ENCODE results near the gene CLIC4.
"Not testable (repeated sequence)": the region's sequence is repeated elsewhere in the genome, so short reads cannot be mapped to it uniquely, and the experiment has no call there.

The CLIC4 gene

DNA sequence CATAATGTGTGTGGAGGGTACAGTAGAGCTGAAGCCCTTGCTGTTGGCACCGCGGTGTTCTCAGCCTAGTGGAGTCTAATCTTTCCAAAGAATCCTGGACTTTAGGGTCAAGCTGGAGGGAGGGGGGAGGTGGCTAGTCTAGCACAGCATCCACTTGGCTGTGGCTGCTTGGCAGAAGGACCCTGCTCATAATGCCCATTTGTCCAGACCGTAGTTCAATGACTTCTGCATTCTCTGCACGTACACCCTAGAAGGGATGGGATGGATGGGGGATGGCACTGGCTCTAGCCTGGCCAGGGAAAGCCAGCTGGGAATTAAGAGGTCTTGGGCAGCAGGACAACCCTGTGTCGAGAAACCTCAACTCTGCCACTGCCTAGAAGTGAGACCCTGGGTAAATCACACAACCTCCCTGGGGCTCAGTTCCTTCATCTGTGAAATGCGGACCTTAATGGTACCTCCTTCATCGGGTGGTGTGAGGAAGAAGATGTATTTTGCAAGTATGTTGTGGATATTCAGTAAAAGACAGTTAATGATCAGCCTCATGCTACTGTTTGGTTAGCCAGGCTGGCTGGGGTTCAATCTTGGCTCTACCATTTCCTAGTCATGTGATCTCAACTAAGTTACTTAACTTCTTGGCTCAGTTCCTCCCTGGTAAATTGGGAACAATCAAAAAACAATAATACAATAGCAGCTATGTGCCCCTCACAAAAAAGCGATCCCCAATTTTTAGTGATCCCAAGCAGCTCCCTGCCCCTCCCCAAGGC, 27.2 kb upstream of the CLIC4 start:
- in situ Hi-C loops (cut with HindIII; ENCODE audit: low sequenced_read_pairs): no loop called here

GRCh38 chr1:24720152-24720551, 25.1 kb upstream of the CLIC4 start:
- in situ Hi-C loops (cut with HindIII; ENCODE audit: low sequenced_read_pairs): no loop called here

GRCh38 chr1:24721533-24721932, 23.7 kb upstream of the CLIC4 start:
- in situ Hi-C loops (cut with HindIII; ENCODE audit: low sequenced_read_pairs): no loop called here

DNA sequence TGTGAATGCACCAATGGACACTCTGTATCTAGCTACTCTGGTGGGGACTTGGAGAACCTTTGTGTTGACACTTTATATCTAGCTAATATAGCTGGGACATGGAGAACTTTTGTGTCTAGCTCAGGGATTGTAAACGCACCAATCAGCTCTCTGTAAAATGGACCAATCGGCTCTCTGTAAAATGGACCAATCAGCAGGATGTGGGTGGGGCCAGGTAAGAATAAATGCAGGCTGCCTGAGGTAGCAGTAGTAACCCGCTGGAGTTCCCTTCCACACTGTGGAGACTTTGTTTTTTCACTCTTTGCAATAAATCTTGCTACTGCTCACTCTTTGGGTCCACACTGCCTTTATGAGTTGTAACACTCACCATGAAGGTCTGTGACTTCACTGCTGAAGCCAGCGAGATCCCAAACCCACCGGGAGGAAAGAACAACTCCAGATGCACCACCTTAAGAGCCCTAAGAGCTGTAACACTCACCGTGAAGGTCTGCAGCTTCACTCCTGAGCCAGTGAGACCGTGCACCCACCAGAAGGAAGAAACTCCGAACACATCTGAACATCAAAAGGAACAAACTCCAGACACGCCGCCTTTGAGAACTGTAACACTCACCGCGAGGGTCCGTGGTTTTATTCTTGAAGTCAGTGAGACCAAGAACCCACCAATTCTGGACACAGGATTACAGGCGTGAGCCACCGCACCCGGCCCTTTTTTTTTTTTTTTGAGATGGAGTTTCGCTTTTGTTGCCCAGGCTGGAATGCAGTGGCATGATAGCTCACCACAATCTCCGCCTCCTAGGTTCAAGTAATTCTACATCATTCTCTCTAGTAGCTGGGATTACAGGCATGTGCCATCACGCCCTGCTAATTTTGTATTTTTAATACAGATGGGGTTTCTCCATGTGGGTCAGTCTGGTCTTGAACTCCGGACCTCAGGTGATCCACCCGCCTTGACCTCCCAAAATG, 22.9 kb upstream of the CLIC4 start:
- in situ Hi-C loops (cut with HindIII; ENCODE audit: low sequenced_read_pairs): not testable (repeated sequence)

DNA sequence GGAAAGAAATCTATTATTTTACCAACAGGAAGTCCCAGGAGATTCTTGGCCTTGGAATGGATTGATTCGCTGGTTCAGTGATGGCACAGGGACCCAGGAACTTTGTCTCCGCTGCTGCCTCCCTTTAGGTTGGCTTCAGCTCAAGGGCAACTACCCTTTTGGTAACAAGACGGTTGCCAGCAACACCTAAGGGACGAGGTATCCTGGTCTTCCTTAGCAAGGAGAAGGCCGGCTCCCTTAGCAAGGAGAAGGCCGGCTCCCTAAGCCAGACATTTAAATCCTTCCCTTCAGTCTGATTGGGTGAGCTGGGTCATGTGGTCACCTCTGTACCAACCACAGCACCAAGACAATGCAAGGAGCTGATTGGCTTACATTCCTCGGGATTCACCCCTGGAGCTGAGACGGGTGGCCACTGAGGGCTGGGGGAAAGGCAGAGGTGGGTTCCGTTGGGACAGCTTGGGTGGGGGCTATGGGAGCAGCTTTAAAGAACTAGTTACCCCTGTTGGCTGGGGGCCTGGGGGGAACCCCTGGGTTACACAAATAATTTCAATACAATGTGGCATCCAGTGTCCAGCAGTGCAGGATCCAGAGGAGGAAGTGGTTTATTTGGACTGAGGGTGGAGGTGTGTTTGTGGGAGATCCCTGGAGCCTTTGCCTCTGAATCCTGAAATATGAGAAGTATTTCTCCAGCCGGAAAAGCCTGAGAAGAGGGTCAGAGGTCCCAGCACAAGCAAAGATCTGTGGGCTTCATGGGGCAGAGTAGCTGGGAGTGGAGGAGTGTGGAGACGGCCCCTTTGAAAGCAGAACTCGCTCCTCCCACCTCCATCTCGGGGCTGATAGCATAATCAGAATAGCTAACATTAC, 20.7 kb upstream of the CLIC4 start:
- in situ Hi-C loops (cut with HindIII; ENCODE audit: low sequenced_read_pairs): no loop called here

DNA sequence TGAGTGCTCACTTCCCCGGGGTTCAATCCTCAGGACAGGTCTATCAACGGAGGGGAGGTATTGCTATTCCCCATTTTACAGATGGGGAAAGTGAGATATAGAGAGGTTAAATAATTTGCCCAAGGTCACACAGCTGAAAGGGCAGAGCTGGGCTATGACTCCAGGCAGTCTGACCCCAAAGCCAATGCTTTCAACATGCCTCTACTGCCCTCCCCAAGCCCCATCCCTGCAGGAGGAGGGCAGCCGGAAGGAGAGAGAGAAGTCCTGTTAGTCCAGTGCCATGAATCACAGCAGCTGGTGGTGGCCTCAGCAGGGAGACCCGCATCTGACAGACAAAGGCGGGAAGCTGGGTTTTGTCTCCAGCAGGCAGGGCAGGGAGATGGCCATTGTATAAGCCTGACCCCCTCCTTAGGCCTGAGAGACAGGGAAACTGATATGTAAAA, 20.0 kb upstream of the CLIC4 start:
- in situ Hi-C loops (cut with HindIII; ENCODE audit: low sequenced_read_pairs): no loop called here

DNA sequence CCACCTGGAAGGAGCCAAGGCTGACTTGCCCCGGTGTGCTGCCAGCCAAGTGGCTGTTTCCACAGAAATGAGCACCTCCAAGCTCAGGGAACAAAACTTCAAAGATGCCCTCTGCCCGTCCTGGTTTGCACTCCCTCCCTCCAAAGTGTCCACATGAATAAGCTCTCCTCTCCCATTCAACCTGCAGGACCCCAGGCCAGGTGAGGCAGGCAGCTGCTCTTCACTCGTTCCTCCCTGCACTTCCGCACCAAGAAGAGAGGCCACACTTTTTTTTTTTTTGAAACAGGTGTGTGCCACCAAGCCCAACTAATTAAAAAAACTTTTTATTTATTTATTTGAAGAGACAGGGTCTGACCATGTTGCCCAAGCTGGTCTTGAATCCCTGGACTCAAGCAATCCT, 18.5 kb upstream of the CLIC4 start:
- in situ Hi-C loops (cut with HindIII; ENCODE audit: low sequenced_read_pairs): no loop called here

DNA sequence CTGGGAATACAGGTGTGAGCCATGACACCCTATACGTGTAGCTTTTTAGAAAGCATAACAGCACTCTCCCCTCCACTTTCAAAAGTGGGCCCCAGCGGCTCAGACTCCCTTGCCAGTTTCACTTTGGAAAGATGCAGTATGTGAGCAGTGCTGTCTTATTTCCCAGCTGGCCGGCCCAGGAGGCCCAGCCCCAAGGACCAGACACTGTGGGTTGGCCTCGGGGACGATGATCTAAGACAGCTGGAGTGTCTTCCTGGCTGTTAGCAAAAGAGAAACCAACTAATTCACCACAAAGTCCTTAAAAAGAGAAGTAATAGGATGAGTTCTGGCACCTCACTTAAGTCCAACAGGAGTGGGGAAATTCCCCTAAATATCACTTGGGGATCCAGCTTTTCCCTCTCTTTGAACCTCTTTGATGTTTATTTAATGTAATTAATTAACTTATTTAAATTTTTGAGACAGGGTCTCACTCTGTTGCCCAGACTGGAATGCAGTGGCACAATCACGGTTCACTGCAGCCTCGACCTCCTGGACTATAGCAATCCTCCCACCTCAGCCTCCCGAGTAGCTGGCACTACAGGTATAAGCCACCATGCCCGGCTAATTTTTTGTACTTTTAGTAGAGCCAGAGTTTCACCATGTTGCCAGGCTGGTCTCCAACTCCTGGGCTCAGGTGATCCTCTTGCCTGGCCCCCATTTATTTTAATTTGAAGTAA, 17.6 kb upstream of the CLIC4 start:
- in situ Hi-C loops (cut with HindIII; ENCODE audit: low sequenced_read_pairs): no loop called here

DNA sequence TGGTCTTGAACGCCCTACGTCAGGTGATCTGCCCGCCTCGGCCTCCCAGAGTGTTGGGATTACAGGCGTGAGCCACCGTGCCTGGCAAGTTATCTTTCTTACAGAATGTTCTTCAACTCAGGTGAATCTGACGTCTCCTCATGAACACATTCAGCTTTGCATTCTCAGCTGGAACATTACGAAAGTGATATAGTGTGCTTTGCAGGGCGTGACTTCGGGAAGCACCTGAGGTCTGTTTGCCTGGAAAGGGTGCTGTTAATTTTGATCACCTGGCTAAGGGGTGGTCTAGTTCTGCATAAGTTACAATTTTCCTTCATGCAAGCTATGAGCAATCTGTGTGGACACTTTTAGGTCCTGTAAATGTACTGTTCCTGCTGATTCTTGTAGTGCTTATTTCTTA, 16.3 kb upstream of the CLIC4 start:
- in situ Hi-C loops (cut with HindIII; ENCODE audit: low sequenced_read_pairs): no loop called here

DNA sequence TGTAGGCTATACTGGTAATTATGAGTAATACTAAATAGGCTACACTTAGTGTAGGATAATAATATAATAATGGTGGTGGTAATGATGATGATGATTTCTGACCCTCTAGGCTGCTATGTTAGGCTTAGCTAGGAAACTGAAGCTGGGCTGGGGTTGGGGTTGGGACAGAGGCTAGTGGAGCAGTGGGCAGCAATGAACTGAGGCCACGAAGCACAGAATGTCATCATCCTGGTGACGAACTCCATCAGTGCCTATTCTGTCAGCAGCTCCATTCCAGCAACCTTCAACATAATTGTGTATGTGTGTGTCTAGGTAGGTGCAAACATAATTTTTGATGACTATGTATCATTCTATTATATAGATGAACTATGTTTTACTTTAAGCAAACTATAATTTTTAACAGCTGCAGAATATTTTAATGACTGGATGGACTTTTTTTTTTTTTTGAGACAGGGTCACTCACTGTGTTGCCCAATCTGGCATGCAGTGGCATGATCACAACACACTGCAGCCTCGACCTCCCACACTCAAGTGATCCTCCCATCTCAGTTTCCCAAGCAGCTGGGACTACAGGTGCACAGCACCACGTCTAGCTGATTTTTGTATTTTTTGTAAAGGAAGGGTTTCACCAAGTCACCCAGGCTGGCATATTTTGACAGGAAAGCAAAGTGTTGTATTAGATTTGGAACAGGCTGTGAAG, 12.9 kb upstream of the CLIC4 start:
- in situ Hi-C loops (cut with HindIII; ENCODE audit: low sequenced_read_pairs): no loop called here

DNA sequence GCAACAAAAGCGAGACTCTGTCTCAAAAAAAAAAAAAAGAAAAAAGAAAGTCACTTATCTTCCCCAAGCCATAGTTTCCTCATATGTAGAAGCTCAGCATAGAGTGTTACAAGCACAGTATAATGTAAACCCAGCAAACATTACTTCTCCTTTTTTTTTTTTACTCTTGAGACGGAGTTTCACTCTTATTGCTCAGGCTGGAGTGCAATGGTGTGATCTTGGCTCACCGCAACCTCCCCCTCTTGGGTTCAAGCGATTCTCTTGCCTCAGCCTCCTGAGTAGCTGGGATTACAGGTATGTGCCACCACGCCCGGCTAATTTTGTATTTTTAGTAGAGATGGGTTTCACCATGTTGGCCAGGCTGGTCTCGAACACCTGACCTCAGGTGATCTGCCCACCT, 11.9 kb upstream of the CLIC4 start:
- in situ Hi-C loops (cut with HindIII; ENCODE audit: low sequenced_read_pairs): not testable (repeated sequence)

DNA sequence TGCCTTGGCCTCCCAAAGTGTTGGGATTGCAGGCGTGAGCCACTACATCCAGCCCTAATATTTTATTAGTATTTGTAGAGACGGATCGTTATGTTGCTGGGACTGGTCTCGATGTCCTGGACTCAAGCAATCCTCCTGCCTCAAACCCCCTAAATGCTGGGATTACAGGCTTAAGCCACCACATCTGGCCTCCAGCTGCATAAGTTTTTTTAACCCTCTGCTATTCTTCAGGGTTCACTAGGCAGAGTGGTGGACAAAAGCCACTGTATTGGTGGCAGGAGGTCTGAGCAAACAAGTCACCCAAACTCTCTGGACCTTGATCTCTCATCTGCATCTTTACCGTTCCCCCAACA, 10.1 kb upstream of the CLIC4 start:
- in situ Hi-C loops (cut with HindIII; ENCODE audit: low sequenced_read_pairs): no loop called here

DNA sequence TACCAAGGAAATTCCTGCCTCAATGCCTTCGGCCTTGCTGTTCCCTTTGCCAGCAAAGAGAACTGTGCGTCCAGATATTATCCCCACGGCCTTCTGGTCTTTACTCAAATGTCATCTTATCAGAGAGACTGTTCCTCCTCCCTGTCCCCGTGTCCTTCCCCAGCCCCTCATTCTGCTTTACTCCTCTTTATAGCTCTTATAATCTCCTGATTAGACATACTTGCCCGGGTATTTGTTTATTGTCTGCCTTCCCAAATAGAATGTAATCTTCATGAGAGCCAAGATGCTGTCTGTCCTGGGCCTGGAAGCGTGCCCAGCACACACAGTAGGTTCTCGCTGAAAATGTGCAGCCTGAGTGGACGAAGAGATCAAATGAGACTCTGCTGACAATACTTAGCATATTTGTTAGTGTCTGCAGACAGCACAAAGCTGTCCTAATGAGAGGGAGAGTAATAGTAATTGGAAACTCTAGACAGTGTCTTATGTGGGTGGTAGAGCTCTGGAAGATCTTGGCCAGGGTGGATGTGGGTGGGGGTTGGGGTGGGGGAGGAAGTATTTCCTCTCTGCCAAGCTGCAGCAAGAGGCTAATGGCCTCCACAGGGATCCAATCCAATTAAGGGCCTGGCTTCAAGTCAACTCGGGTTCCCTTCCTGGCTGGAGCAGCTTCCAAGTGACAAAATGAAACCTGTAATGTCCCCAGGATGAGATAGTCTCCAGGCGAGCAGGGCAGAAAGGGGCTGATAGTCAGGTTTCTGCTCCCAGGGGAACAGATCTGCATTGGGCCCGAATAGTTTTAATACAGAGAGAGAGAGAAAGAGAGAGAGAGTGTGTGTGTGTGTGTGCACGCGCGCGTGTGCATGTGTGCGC, 9.5 kb upstream of the CLIC4 start:
- in situ Hi-C loops (cut with HindIII; ENCODE audit: low sequenced_read_pairs): no loop called here

GRCh38 chr1:24737368-24738117, 7.7 kb upstream of the CLIC4 start:
- in situ Hi-C loops (cut with HindIII; ENCODE audit: low sequenced_read_pairs): no loop called here

DNA sequence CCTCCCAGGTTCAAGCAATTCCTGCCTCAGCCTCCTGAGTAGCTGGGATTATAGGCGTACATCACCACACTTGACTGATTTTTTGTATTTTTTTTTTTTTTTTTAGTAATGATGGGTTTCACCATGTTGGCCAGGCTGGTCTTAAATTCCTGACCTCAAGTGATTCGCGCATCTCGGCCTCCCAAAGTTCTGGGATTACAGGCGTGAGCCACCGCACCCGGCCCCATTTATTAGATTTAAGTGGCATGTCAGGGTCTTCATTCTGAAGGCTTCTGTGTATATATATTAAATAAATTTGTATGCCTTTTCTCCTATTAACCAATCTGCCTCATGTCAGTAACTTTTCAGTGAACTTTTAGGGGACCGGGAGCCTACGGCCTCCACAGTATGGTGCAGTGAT, 6.0 kb upstream of the CLIC4 start:
- in situ Hi-C loops (cut with HindIII; ENCODE audit: low sequenced_read_pairs): no loop called here

- in situ Hi-C loops (cut with HindIII; ENCODE audit: low sequenced_read_pairs): no loop called here
These were observed 2.9 kb upstream of the CLIC4 start for GRCh38 chr1:24742090-24742938.

Data from endothelial cell of hepatic sinusoid (primary cell).